NCI-H2029 (cell line): Measurements from ENCODE around the gene PRKAG2.
A peak's percentile ranks its signal among the peaks of the same experiment; 100 is the strongest.
"Not testable (repeated sequence)": the region's sequence is repeated elsewhere in the genome, so short reads cannot be mapped to it uniquely, and the experiment has no call there.

Experiments used
- DNase-seq: peaks from one replicate; lab custom pipeline; 2025; lab: John Stamatoyannopoulos, UW

The PRKAG2 gene

GRCh38 chr7:151884312-151885201, 7.6 kb upstream of the PRKAG2 start:
- no peak for DNase-seq

GRCh38 chr7:151883857-151884256, 6.9 kb upstream of the PRKAG2 start:
- DNase-seq = no peak

GRCh38 chr7:151882734-151883133, 5.8 kb upstream of the PRKAG2 start:
- no peak for DNase-seq

- DNase-seq = no peak
Measured at GRCh38 chr7:151880688-151881087, 3.8 kb upstream of the PRKAG2 start.

GRCh38 chr7:151877911-151878835, 1.3 kb upstream of the PRKAG2 start:
- DNase-seq = no peak

- peak; percentile 27 for DNase-seq
Measured at GRCh38 chr7:151875942-151876898, 695 bp downstream of the PRKAG2 start.

- DNase-seq = not testable (repeated sequence)
Measured at GRCh38 chr7:151874479-151874878, 2.4 kb downstream of the PRKAG2 start.

- no peak for DNase-seq
Measured at GRCh38 chr7:151873402-151873965, 3.4 kb downstream of the PRKAG2 start.

- no peak for DNase-seq
Measured at GRCh38 chr7:151872531-151873401, 4.1 kb downstream of the PRKAG2 start.

- no peak for DNase-seq
Measured at GRCh38 chr7:151871904-151872303, 5.0 kb downstream of the PRKAG2 start.

- DNase-seq = no peak
Measured at GRCh38 chr7:151871189-151871735, 5.7 kb downstream of the PRKAG2 start.

- no peak for DNase-seq
Measured at GRCh38 chr7:151869968-151870918, 6.7 kb downstream of the PRKAG2 start.

GRCh38 chr7:151869455-151869854, 7.5 kb downstream of the PRKAG2 start:
- no peak for DNase-seq

- DNase-seq = no peak
Measured at GRCh38 chr7:151869109-151869428, 7.8 kb downstream of the PRKAG2 start.

- DNase-seq = no peak
Measured at GRCh38 chr7:151868396-151869108, 8.4 kb downstream of the PRKAG2 start.

- peak; percentile 29 for DNase-seq
Measured at GRCh38 chr7:151867912-151868311, 9.0 kb downstream of the PRKAG2 start.

- no peak for DNase-seq
Measured at GRCh38 chr7:151866761-151867655, 9.9 kb downstream of the PRKAG2 start.
